GM18873 (cell line): Measurements from ENCODE around the gene CCL22.
"Not testable (repeated sequence)": the region's sequence is repeated elsewhere in the genome, so short reads cannot be mapped to it uniquely, and the experiment has no call there.

Experiments used
- ATAC-seq: cut with Tn5 transposase; IDR thresholded peaks from one replicate; pipeline ENCODE4 v1.9.1; 2021; ENCODE audit warnings: mild to moderate bottlenecking, moderate library complexity, moderate number of reproducible peaks; ENCODE audit not compliant: unreplicated experiment, low FRiP score

The CCL22 gene

GRCh38 chr16:57391300-57391699 lies 32.7 kb downstream of the CCL22 start:
- no peak for ATAC-seq

- ATAC-seq: no peak
Measured at GRCh38 chr16:57391708-57392107, 33.1 kb downstream of the CCL22 start.

GRCh38 chr16:57392694-57393093 lies 34.1 kb downstream of the CCL22 start:
- no peak for ATAC-seq

GRCh38 chr16:57394444-57394843 lies 35.9 kb downstream of the CCL22 start:
- no peak for ATAC-seq

GRCh38 chr16:57395026-57395425 lies 36.4 kb downstream of the CCL22 start:
- no peak for ATAC-seq

GRCh38 chr16:57396786-57397185 lies 38.2 kb downstream of the CCL22 start:
- ATAC-seq: no peak

GRCh38 chr16:57397493-57397892 lies 38.9 kb downstream of the CCL22 start:
- not testable (repeated sequence) for ATAC-seq

- ATAC-seq: no peak
Measured at GRCh38 chr16:57401943-57402640, 43.5 kb downstream of the CCL22 start.

GRCh38 chr16:57403965-57404817 lies 45.6 kb downstream of the CCL22 start, which contains the start of gene CCL17:
Gene CCL17 (plus strand): TSS chr16:57404767. CDS start chr16:57413933, 9,166 bp downstream.
- ATAC-seq: no peak

GRCh38 chr16:57405097-57405496 lies 46.5 kb downstream of the CCL22 start:
- no peak for ATAC-seq

GRCh38 chr16:57406881-57407280 lies 48.3 kb downstream of the CCL22 start:
- ATAC-seq: no peak

- ATAC-seq: no peak
Measured at GRCh38 chr16:57407521-57408353, 49.2 kb downstream of the CCL22 start.

GRCh38 chr16:57409065-57409464 lies 50.5 kb downstream of the CCL22 start:
- ATAC-seq: no peak

- no peak for ATAC-seq
Measured at GRCh38 chr16:57409870-57410587, 51.4 kb downstream of the CCL22 start.

GRCh38 chr16:57411362-57411976 lies 52.9 kb downstream of the CCL22 start:
- no peak for ATAC-seq

- no peak for ATAC-seq
Measured at GRCh38 chr16:57412584-57412983, 54.0 kb downstream of the CCL22 start.

GRCh38 chr16:57413301-57413730 lies 54.7 kb downstream of the CCL22 start:
- peak; percentile 59 for ATAC-seq

GRCh38 chr16:57413733-57414132 lies 55.1 kb downstream of the CCL22 start:
- no peak for ATAC-seq
